Colonic mucosa (tissue), 4 donors: Measurements from ENCODE around the gene DBH. TPM values are rescaled to one million over a fixed set of nuclear protein-coding genes. Genes with fewer than 3 reads are reported as not detected.

Experiments
- DNase-seq: peaks from one replicate; pipeline ENCODE4 v3.0.0-alpha.2; 2020
- H3K27ac ChIP-seq: fragments of 200-600 bp; one replicate; pipeline ENCODE4 v1.8.0; 2021
- H3K27me3 ChIP-seq: fragments of 200-600 bp; one replicate; pipeline ENCODE4 v1.8.0; 2021
- H3K36me3 ChIP-seq: fragments of 200-600 bp; one replicate; pipeline ENCODE4 v1.8.0; 2021
- H3K4me1 ChIP-seq: fragments of 200-600 bp; one replicate; pipeline ENCODE4 v1.8.0; 2021; ENCODE audit warnings: mild to moderate bottlenecking
- H3K4me3 ChIP-seq: fragments of 200-600 bp; one replicate; pipeline ENCODE4 v1.8.0; 2021
- H3K9ac ChIP-seq, 2 donors: one replicate each; pipeline ENCODE4 v1.7.0; 2013; ENCODE audit warnings: control low read depth in 2 of 2, low read depth in 2 of 2, low read length in 2 of 2
- H3K9me3 ChIP-seq: fragments of 200-600 bp; one replicate; pipeline ENCODE4 v1.8.0; 2021
- CTCF ChIP-seq: fragments of 200-600 bp; IDR thresholded peaks from one replicate; pipeline ENCODE4 v1.8.0; 2022; ENCODE audit warnings: antibody characterized with exemption, mild to moderate bottlenecking
- intact Hi-C: fragments of 100-400 bp; cut with DNase I; formaldehyde crosslinking; loops from one replicate; pipeline ENCODE4 v1.14.1; 2022
- total RNA-seq, 2 donors: library from RNA; stranded (reverse); fragmentation: NEBNext Ultra II Directional in 1 of 2; extraction: Animal tissue kit (Norgen Biotek cat#: 25700) in 1 of 2; gene quantifications; one replicate each; pipeline ENCODE4 v1.2.1, GENCODE V29; 2021
- donor health status: healthy.
- donor health status: DM: no; HTN: no; CAD: no.
- donor health status: DM: no; HTN: no; CAD: no.

Gene DBH
- total RNA-seq, 2 donors from 2014 or later = not detected

- intact Hi-C loops = no loop called here
- no peak for DNase-seq
- no peak for TF ChIP-seq CTCF
Measured at GRCh38 chr9:133665096-133665495, 28.9 kb downstream of the DBH start.

DNA sequence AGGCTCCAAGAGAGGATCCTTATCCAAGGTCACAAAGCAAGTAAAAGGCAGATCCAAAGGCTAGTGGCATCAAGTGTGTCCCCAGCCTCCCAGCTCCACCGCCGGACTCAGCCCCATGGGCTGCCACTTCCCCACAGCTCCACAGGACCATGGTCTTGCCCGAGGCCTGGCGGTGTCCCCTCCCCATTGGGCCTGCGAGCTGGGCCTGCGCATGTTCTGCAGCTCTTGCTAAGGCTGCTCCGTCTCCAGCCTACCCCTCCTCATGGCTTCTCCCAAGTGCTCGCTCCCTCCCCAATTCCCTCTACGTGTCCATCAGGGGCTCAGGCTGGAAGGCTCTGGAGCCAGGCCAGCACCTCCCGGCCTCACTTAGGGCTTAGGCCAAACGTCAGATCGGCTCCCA, 29.4 kb downstream of the DBH start:
- DNase-seq = no peak
- Histone ChIP-seq H3K27me3 (no peaks in the 10 kb centered on the region), H3K4me3 (no peak overlapping the region), H3K9ac (no peak overlapping the region), H3K27ac (no peak overlapping the region), H3K36me3 (no peaks in the 10 kb centered on the region), H3K9me3 (no peaks in the 10 kb centered on the region), H3K4me1 (no peaks in the 10 kb centered on the region)
- intact Hi-C loops = no loop called here
- TF ChIP-seq CTCF = no peak

More at GRCh38 chr9:133665096-133665495, 28.9 kb downstream of the DBH start:
- Histone ChIP-seq H3K27me3 (no peaks in the 10 kb centered on the region), H3K36me3 (no peaks in the 10 kb centered on the region), H3K4me3 (no peak overlapping the region), H3K27ac (no peak overlapping the region), H3K9ac (no peak overlapping the region), H3K4me1 (no peaks in the 10 kb centered on the region), H3K9me3 (no peaks in the 10 kb centered on the region)

- intact Hi-C loops = no loop called here
- Histone ChIP-seq H3K36me3 (no peaks in the 10 kb centered on the region), H3K9me3 (no peaks in the 10 kb centered on the region), H3K27me3 (no peaks in the 10 kb centered on the region), H3K4me3 (no peak overlapping the region), H3K27ac (no peak overlapping the region), H3K4me1 (no peaks in the 10 kb centered on the region), H3K9ac (no peak overlapping the region)
- DNase-seq = no peak
- TF ChIP-seq CTCF = no peak
Measured at GRCh38 chr9:133666387-133666786, 30.2 kb downstream of the DBH start.

- Histone ChIP-seq H3K27me3 (no peaks in the 10 kb centered on the region), H3K4me1 (no peaks in the 10 kb centered on the region), H3K27ac (no peak overlapping the region), H3K9ac (no peak overlapping the region), H3K4me3 (no peak overlapping the region), H3K9me3 (no peaks in the 10 kb centered on the region), H3K36me3 (no peaks in the 10 kb centered on the region)
- intact Hi-C loops = no loop called here
- no peak for DNase-seq
- no peak for TF ChIP-seq CTCF
Measured at GRCh38 chr9:133666845-133667244, 30.7 kb downstream of the DBH start.

- Histone ChIP-seq H3K27ac (no peak overlapping the region), H3K27me3 (no peaks in the 10 kb centered on the region), H3K4me3 (no peak overlapping the region), H3K9ac (no peak overlapping the region), H3K36me3 (no peaks in the 10 kb centered on the region), H3K4me1 (no peaks in the 10 kb centered on the region), H3K9me3 (no peaks in the 10 kb centered on the region)
- intact Hi-C loops = no loop called here
- no peak for TF ChIP-seq CTCF
- no peak for DNase-seq
Measured at GRCh38 chr9:133667759-133668450, 31.7 kb downstream of the DBH start.
